Medulla oblongata (tissue), 1 donor: ENCODE results near the gene ATP8B3.
A peak's percentile ranks its signal among the peaks of the same experiment; 100 is the strongest.

Source experiments
- DNase-seq: peaks from one replicate; pipeline ENCODE4 v3.0.0-alpha.2; 2015; ENCODE audit errors: extremely low spot score

Gene ATP8B3

DNA sequence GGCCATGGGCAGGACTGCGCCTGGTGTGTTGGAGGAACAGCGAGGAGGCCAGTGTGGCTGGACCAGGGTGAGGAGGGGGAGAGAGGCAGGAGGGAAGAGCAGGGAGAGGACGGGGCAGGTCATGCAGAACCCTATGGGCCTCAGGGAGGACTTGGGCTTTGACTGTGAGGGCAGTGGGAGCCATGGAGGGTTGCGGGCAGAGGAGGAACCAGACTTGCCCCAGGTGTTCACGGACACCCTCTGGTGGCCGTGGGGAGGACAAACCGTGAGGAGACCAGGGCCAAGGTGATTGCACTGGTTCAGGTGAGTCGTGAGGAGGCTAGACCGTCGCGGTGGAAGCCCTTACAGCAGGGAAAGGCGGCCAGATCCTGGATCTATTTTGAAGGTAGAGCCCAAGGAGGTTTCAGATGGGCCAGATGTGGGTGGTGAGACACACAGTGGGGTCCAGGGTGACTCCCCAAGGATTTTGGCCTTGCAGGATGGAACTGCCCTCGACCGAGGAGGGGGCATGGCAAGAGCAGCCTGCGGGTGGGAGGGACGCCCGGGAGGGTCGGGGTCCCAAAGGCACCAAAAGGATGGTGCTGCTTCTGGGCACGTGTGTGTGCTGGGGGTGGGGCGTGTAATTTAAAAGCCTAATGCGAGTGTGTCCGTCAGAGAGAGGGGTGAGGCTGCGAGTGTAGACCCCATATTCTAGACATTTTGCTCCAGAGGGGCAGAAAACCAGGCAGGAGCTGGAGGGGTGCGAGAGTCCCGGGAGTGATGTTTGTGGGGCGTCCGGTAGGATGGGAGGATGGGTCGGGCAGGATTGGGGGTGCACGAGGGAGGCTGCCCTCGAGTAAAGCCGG, 39.0 kb upstream of the ATP8B3 start:
- DNase-seq: no peak

DNA sequence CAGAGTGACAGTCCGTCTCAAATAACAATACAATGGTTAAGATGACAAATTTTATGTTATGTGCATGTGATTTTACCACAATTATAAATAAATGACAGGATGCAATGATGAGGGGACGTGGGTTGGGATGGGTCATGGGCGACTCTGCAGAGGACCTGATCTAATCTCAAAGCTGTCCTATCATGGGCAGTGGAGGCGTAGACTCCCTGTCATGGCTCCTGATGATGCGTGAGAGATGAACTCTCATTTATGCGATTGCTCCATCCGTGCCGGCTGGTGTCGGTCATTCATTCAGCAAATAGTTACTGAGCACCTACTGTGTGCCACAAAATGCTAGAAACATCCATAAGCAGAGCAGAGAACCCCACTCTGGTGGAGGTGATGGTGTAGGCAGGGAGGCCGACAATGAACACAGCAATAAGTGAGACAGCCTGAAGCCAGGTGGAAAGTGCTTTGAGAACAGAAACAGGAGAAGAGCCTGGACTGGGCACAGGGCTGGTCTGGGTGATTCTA, 37.9 kb upstream of the ATP8B3 start:
- no peak for DNase-seq

DNA sequence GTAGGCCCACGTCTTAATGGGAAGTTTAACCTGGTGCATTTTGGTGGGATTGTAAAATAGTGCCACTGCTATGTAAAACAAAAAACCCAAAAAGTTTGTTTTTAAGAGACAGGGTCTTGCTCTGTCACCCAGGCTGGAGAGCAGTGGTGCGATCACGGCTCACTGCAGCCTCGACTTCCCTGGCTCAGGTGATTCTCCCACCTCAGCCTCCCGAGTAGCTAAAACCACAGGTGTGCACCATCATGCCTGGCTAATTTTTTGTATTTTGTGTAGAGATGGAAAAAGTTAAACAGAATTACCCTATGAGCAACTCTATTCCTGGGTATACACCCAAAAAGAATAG, 37.0 kb upstream of the ATP8B3 start:
- no peak for DNase-seq

DNA sequence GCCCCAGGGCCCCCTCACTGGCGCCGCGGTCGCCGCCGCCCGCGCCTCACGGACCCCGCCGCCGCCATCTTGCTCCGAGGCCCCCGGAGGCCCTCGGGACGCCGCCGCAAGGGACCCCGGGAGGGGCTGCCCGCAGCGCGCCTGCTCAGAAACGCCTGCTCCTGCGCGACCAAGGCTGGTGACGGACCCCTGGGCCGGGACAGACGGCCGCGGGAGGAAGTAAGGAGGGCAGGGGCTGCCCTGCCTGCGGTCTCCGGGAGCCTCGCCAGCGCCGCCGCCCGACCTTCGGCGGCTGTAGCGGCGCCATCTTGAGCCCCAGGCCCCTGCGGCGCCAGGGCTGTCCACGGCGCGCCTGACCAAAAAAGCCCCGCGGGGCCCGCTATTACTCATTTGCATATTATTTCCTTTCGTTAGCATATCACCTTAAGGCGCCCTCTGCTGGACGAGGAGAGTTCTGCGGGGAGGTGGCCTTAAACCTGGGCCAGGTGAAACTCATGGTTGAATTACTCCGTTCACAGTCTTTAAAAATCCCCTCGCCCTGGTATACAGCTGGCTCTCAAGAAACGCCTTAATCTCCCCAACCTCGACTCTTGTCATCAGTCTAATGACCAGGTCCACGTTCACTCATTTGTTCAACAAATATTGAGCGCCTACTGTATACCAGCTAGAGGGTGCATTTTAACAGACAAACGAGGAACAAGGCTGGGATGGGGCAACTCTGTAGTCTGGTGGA, 36.5 kb upstream of the ATP8B3 start, which contains the start of gene REXO1:
TSS of gene REXO1 (minus strand) at position 85 of the 733 bp plus-strand sequence. CDS start 125 bp downstream, outside the sequence.
- DNase-seq: peak; percentile 93

DNA sequence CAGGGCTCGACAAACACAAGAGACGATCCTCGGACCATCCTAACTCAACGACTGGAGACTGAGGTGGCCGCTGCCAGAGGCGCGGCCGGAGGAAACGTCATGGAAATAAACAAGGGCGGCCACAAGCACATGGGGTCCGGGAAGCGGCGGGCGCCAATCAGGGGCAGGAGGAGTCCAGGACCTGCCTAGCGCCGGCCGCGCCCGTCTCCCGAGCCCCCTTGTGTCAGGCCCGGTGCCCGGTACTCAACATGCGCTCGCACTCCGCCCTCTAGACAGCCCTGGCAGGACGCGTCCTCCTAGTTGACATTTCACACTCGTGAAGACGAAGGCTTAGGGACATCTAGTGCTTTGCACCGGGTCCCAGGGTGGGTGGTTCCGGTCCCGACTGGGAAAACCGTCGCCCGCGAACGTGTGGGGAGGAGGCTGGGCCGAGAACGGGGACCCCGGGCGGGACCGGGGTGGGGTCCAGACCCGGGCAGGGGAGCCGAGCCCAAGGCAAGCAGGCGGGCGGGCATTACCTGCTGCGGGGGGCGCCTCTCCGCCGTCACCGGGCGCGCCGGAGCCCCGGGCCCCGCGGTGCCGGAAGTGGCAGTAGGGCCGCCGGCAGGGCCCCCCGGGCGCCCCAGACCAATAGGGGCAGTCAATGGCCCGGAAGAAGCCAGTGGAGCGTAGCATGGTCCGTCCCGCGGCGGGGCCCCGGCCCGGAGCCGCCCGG, 35.8 kb upstream of the ATP8B3 start:
- no peak for DNase-seq

DNA sequence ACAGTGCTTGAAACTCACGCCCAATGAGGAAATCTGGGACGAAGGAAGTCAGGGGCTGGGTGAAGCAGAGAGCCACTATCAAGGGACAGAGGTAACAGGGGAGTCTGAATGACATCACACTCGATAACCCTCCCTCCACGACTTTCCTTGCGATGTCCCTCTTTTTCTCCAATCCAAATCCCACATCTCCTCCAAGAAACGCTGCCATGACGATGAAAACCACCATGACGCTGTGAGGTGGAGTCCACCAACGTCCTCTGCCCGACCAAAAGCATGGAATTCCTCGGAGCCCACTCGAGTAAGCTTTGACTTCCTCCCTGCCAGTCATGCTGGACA, 35.2 kb upstream of the ATP8B3 start:
- DNase-seq: no peak

DNA sequence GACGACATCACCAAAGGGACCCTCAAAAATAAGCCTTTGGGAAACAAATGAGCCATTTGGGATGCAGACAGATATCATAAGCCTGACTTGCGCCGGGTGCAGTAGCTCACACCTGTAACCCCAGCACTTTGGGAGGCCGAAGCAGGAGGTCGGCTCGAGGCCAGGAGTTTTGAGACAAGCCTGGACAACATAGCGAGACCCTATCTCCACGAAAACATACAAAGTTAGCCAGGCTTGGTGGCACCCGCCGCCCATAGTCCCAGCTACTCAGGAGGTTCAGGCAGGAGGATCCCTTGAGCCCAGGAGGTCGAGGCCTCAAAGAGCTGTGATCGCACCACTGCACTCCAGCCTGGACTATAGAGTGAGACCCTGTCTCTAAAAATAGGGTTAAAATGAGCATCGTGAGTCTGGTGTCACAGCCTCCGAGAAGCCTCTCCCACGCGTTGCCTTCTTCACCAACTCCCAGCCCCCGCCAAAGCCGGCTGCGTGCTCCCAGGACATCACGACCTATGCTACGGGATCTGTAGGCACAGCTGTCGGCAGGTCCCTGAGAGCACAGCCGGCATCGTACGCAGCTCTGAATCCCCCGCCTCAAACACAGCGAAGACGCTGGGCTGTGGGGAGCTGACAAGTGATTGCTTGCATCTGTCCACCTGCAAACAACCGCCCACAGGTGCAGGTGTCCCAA, 34.6 kb upstream of the ATP8B3 start:
- DNase-seq: no peak

DNA sequence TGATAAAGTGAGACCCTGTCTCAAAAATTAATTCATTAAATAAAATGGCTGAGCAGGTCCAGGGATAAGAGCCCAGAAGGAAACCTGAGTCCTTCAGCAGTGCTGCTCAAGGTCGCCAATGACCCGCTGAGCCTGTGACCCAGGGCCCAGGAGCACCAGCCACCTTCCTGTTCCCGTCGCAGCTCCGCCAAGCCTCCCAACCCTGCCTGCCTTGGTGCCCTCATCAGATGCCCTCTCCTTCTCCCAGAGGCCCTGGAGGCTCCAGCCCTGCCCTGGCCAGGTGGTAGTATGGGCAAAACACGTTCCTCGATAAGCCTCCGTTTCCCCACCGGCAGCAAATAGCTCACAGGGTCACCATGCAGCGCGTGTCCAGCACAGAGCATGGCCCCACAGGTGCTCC, 33.6 kb upstream of the ATP8B3 start:
- DNase-seq: no peak

DNA sequence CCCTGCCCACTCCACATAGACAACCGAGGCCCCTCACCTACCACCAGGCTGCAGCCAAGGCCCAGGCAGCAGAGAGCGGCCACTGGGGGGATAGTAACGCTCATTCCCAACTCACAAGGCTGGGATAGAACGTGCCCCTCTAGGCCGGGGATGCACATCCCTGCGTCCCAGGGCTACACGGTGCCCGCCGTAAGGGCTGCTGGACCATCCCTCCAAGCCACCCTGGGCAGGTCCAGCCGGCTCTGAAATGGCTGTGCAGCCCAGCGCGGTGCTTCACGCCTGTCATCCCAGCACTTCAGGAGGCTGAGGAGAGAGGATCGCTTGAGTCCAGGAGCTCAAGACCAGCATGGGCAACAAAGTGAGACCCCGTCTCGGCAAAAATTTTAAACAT, 33.0 kb upstream of the ATP8B3 start:
- DNase-seq: no peak

DNA sequence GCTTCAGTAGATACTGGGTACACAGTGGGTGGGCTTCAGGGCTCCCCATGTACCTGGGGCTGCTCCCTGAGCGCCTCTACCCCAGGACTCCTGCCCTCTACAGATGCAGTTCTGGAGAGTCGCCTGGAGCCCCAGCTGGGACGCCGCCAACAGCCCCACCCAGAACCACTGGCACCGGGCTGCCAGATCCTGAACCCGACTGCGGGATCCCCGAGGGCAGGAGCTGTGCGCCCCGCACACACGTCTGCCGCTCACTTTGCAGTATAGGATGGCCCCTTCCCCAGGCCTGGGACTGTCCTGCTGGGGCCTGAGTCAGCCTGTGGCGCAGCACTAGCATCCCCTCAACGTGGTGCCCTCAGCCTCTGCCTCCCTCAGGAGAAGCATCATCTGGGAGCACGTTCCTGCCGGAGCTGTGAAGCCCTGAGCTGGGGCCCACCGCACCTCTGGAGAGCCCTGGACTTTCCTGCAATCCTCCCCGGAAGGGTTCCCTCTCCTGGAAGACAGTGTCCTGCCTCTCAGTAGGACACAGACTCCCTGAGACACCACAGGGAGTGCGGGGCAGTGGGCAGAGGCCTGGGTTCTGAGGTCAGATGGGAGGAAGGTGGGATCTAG, 32.5 kb upstream of the ATP8B3 start:
- DNase-seq: no peak

DNA sequence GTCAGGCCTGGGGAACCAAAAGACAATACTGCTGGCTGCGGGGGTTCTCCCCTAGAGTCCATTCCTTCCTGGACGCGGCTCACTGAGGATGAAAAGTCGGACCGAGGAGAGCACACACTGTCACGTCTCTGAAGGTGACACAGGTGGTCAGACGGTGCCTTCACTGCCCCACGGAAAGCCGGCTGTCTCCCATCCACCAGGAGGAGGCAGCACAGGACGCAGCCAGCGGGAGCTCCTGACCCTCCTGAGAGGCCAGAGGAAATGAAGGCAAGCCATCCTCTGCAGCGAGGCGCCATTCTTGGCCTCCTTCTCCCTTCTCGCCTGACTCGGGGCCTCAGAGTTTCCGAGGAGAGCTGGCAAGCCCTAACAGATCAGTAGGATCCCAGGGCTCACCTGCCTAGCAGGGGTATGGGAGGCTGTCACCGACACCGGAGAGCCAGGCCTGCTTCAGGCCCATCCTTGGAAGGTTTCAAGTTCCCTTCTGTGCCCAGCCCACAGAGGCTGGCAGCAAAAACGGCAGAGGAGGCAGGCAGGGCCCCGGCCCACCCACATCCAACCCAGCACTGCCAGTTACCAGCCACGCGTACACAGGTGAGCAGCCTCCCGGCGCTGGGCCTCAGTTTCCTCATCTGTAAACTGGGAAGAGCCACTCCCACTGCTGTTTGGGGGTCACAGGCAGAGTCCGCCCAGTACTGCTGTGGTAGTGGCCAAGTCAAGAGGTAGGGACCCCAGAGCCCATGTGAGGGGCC, 31.7 kb upstream of the ATP8B3 start:
- no peak for DNase-seq

DNA sequence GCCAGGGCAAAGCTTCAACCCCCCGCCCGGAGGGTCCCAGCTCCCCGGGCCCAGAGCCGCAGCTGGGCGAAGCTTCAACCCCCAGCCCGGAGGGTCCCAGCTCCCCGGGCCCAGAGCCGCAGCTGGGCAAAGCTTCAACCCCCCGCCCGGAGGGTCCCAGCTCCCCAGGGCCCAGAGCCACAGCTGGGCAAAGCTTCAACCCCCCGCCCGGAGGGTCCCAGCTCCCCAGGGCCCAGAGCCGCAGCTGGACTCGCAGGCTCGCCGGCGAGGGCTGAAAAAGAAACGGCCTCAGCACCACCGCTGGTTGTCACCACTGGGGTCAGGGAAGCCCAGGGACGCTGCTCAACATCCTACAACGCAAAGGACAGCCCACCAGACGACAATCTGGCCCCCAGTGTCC, 31.0 kb upstream of the ATP8B3 start:
- no peak for DNase-seq

DNA sequence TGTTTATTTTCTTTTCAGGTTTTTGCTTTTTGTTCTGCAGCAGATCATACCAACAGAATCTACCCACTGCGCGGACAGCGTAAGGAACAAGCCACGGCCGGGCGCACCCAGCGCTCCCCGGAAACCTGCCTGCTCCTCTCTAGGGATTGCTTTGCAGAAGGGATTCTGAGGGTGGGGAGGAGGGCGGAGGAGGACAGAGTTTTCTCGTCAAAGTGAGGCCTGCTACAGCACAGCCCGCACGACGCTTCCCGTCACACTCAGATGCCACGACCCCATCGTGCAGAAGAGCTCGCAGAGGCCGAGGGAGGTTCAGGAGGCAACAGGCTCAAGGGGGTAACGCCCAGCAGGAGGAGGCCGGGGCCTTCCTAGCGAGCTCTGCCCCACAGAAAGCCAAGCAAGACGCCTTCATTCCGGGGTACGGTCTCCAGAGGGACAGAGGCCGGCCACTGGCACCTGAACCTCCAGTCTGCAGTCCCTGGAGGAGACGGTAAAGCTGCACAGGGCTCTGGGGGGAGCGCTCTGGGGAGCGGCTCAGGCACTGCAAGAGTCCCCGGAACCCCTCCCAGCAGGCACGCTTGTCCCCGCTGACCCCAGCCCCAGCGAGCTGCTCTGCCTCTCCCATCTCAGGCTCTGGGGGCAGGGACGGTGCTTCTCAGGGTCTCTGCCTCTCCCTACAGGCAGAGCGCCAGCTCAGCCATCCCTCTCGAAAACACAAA, 29.3 kb upstream of the ATP8B3 start:
- DNase-seq: no peak

DNA sequence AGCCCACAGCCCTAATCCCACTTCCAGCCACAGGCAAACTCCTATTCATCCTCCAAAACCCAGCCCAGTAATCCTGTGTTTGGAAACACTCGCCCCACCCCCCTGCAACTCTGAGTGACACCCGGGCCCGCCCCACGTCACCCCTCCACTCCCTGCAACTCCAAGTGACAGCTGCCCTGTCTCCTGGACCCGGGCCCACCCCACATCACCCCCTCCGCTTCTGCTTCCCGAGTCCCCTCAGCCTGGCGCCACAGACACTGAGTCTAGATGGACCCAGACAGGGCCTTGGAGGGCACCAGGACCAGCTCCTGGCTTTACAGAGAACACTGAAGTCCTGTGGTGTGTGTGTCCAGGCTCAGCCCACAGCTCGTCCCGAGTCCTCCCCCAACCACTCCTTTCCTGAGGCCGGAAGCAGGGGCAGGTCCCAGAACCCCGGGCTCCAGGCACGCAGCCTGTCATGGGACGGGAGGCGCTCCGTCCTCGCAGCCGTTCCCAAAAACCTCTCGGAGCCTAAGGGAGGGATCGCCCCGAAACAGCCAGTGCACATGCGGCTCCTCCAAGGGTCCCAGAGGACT, 28.6 kb upstream of the ATP8B3 start:
- DNase-seq: no peak

DNA sequence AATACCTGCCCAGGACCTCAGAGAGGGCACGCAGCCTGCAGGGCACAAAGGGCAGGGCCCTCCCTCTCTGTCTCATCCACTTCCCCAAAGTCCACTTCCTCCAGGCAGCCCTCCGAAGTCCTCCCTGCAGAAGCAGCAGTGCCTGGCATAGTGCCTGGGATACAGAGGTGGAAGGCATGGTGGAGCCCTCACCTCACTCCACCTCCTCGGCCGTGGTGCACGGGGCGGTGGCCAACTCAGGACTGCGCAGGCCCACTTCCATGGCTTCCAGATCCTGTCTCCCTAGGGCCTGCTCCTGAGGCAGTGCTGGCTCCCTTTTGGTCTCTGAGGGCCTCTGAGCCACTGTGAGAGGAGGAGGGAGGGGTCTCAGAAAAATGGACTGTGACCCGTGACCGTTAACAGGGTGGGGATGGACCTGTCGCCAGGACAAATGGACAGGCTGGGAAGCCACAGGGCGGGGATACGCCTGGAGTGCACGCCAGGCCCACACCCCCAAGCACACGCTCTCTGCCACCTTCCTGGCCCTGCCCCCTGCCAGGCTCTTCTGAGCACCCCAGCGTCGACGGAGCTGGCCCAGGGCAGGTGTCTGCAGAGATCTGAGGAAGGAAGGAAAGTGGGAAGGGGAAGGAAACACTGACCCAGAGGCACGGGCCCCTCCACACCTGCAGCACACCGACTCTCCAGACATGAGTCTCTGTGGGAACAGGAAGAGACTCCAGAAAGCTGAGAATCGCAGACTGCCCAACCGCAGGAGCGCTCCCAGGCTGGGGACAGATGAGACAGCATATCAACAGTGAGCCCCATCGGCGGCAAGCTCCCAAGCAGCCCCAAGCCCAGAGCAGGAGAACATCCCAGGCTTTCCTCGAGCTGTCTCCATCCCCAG, 27.8 kb upstream of the ATP8B3 start:
- DNase-seq: no peak

DNA sequence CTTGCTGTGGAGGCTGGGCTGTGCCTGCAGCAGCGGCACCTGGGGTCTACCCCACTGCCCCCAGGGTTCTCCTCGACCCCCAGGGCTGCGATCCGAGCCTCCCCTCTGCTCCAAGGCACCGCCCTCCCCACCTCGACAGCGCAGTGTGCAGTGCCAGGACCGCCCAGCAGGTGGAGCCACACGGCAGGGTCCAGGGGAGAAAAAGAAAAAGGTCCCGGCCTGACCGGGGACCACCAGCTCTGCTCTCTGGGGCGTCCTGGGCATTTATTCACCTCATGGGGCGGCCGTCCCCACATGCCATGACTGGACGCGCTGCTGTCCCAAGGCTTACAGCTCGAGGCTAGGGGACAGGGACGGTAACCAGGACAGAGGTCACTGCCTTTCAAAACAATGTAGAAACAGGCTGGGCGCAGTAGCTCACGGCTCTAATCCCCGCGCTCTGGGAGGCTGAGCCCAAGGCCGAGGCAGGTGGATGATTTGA, 25.6 kb upstream of the ATP8B3 start:
- DNase-seq: no peak

DNA sequence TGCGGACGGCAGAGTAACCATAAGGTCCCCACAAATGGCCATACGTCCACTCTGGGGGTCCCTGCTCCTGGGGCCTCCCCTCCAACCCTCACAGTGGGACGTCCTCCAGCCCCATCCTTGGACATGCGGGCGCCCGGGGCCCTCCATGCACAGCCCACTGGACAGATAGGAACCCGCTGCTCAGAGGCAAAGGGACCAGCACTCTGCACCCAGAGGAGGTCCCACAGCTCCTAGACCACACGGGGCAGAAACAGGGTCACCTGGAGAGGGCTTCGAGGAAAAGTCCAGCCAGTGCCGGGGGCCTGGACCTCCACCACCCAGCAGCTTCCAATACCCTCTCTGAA, 25.1 kb upstream of the ATP8B3 start:
- no peak for DNase-seq

DNA sequence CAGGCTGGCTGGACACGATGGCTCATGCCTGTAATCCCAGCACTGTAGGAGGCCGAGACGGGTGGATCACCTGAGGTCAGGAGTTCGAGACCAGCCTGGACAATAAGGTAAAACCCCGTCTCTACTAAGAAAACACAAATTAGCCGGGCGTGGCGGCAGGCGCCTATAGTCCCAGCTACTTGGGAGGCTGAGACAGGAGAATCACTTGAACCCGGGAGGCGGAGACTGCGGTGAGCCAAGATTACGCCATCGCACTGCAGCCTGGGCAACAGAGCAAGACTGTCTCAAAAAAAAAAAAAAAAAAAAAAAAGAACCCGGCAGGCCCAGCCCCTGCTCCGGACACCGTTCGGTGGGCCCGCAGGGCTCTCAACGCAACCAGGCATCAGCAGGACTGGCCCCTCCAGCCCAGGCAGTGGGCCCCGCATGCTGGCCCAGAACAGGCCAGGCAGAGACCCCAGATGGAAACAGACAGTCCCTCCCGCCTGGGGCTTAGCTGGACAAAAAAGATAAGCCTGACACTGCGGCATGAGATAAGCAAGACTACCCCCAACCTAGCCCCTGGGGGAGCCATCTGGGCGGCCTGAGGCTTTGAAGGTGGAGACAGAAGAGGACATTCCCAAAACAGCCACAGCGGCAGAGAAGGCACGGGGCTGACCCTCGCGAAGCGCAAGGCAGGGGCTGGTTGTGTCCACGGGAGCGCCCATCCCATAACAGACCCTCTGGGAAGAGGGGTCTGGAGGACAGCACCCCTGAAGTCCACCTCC, 24.6 kb upstream of the ATP8B3 start:
- no peak for DNase-seq
